ENCODE data around the gene PRCC.

The PRCC gene

DNA sequence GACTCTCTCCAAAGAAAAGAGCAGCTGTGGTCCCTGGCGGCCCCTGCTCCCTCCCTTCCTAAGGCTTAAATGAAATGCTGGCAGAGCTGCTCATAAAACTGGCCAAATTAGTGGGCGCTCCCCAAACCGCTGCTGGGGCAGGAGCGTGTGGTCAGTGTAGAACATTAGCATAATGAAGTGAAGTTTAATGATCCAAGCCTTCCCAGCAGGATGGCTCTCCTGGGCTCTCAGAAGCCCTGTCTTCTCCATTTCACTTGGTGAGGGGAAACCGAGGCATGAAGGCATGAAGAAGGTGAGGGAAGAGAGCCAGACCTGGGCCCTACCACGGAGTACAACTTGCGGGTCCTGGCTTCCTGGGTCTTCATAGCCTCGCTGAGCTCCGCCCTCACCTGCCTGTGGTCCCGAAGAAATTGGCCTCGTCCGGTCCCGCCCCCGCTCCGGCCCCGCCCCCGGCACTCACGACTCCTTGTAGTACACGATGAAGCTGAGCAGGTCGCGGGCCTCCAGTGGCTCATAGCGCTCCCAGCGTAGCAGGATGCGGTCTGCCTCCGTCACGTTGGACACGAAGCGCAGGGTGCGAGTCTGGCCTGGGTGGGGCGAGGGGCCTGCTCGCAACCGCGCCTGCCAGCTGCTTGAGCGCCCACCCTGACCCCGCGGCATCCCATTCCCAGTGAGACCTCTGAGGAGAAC lies 81.3 kb downstream of the PRCC start:
- no peak for TF ChIP-seq EZH2phosphoT487 (IDR thresholded peaks at IDR 0.05; ENCODE audit: borderline replicate concordance)
- TF ChIP-seq, protein P1, sequence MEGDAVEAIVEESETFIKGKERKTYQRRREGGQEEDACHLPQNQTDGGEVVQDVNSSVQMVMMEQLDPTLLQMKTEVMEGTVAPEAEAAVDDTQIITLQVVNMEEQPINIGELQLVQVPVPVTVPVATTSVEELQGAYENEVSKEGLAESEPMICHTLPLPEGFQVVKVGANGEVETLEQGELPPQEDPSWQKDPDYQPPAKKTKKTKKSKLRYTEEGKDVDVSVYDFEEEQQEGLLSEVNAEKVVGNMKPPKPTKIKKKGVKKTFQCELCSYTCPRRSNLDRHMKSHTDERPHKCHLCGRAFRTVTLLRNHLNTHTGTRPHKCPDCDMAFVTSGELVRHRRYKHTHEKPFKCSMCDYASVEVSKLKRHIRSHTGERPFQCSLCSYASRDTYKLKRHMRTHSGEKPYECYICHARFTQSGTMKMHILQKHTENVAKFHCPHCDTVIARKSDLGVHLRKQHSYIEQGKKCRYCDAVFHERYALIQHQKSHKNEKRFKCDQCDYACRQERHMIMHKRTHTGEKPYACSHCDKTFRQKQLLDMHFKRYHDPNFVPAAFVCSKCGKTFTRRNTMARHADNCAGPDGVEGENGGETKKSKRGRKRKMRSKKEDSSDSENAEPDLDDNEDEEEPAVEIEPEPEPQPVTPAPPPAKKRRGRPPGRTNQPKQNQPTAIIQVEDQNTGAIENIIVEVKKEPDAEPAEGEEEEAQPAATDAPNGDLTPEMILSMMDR (conservative IDR thresholded peaks at IDR 0.05; ENCODE audit: low read length), result no peak
- no peak overlapping the region for H3K9ac ChIP-seq (ENCODE audit: low read depth, low read length, poor library complexity, severe bottlenecking)
- H3K27me3 ChIP-seq (ENCODE audit: insufficient read depth, low read length, poor library complexity, severe bottlenecking), result no peaks in the 10 kb centered on the region
- no peaks in the 10 kb centered on the region for H3K36me3 ChIP-seq (ENCODE audit: insufficient read depth, low read length)
- H3K4me3 ChIP-seq (ENCODE audit: low read length, poor library complexity, severe bottlenecking), result no peak overlapping the region
- H3K9me2 ChIP-seq (replicated peaks; ENCODE audit: low read depth, low read length), result no peaks in the 10 kb centered on the region
- H4K20me1 ChIP-seq (ENCODE audit: insufficient read depth, low read length, poor library complexity, severe bottlenecking), result no peaks in the 10 kb centered on the region
- no peaks in the 10 kb centered on the region for H3K4me1 ChIP-seq (ENCODE audit: insufficient read depth, low read length, poor library complexity, severe bottlenecking)
- no peaks in the 10 kb centered on the region for H3F3A ChIP-seq (ENCODE audit: low read depth)
- H3K9me3 ChIP-seq (ENCODE audit: insufficient read depth, low read depth, low read length), result no peaks in the 10 kb centered on the region
- no peak overlapping the region for H2AFZ ChIP-seq (ENCODE audit: low read length)
- H3K4me2 ChIP-seq (ENCODE audit: low read depth, low read length, poor library complexity, severe bottlenecking), result no peak overlapping the region
- no peaks in the 10 kb centered on the region for H3K79me2 ChIP-seq (ENCODE audit: insufficient read depth, low read length)

- no peak overlapping the region for H3K4me3 ChIP-seq (ENCODE audit: low read length, poor library complexity, severe bottlenecking)
- H3F3A ChIP-seq (ENCODE audit: low read depth), result no peaks in the 10 kb centered on the region
- H2AFZ ChIP-seq (ENCODE audit: low read length), result no peak overlapping the region
- TF ChIP-seq, protein P1 (conservative IDR thresholded peaks at IDR 0.05; ENCODE audit: low read length), result no peak
- no peak for TF ChIP-seq EZH2phosphoT487 (IDR thresholded peaks at IDR 0.05; ENCODE audit: borderline replicate concordance)
- no peaks in the 10 kb centered on the region for H3K9me2 ChIP-seq (replicated peaks; ENCODE audit: low read depth, low read length)
- H3K4me2 ChIP-seq (ENCODE audit: low read depth, low read length, poor library complexity, severe bottlenecking), result no peak overlapping the region
- H3K9me3 ChIP-seq (ENCODE audit: insufficient read depth, low read depth, low read length), result no peaks in the 10 kb centered on the region
- no peak overlapping the region for H3K9ac ChIP-seq (ENCODE audit: low read depth, low read length, poor library complexity, severe bottlenecking)
- H3K36me3 ChIP-seq (ENCODE audit: insufficient read depth, low read length), result no peaks in the 10 kb centered on the region
- no peaks in the 10 kb centered on the region for H3K4me1 ChIP-seq (ENCODE audit: insufficient read depth, low read length, poor library complexity, severe bottlenecking)
- H4K20me1 ChIP-seq (ENCODE audit: insufficient read depth, low read length, poor library complexity, severe bottlenecking), result no peaks in the 10 kb centered on the region
- no peaks in the 10 kb centered on the region for H3K79me2 ChIP-seq (ENCODE audit: insufficient read depth, low read length)
- no peaks in the 10 kb centered on the region for H3K27me3 ChIP-seq (ENCODE audit: insufficient read depth, low read length, poor library complexity, severe bottlenecking)
Measured at GRCh38 chr1:156849151-156849496, 81.8 kb downstream of the PRCC start.
